GM20431 (cell line): Measurements from ENCODE around the gene BORCS6.
"Not testable (repeated sequence)": the region's sequence is repeated elsewhere in the genome, so short reads cannot be mapped to it uniquely, and the experiment has no call there.

ENCODE experiments used
- in situ Hi-C: fragments of 300-500 bp; cut with MseI, MboI; formaldehyde crosslinking; loops from one replicate; pipeline ENCODE4 v1.15.0; 2020; ENCODE audit warnings: low sequenced_read_pairs; ENCODE audit not compliant: unreplicated experiment

The BORCS6 gene

GRCh38 chr17:8189711-8190477 is at the start of gene BORCS6:
Gene BORCS6 (minus strand): TSS chr17:8190180. CDS start chr17:8190140, 40 bp downstream.
- in situ Hi-C loops, result no loop called here

GRCh38 chr17:8237886-8238285 is 47.9 kb upstream of the BORCS6 start:
- in situ Hi-C loops, result no loop called here

GRCh38 chr17:8237175-8237574 is 47.2 kb upstream of the BORCS6 start:
- in situ Hi-C loops, result no loop called here

GRCh38 chr17:8235676-8236075 is 45.7 kb upstream of the BORCS6 start:
- in situ Hi-C loops, result no loop called here

GRCh38 chr17:8234361-8235270 is 44.6 kb upstream of the BORCS6 start:
- in situ Hi-C loops, result no loop called here

GRCh38 chr17:8231701-8232100 is 41.7 kb upstream of the BORCS6 start:
- in situ Hi-C loops, result no loop called here

- in situ Hi-C loops, result no loop called here
Measured at GRCh38 chr17:8227238-8227581, 37.2 kb upstream of the BORCS6 start.

- in situ Hi-C loops, result no loop called here
Measured at GRCh38 chr17:8226536-8227237, 36.7 kb upstream of the BORCS6 start.

- in situ Hi-C loops, result no loop called here
Measured at GRCh38 chr17:8225813-8226535, 36.0 kb upstream of the BORCS6 start.

- in situ Hi-C loops, result no loop called here
Measured at GRCh38 chr17:8224891-8225812, 35.2 kb upstream of the BORCS6 start.

GRCh38 chr17:8223356-8224126 is 33.6 kb upstream of the BORCS6 start:
- in situ Hi-C loops, result no loop called here

GRCh38 chr17:8222630-8223355 is 32.8 kb upstream of the BORCS6 start:
- in situ Hi-C loops, result no loop called here

- in situ Hi-C loops, result no loop called here
Measured at GRCh38 chr17:8222380-8222629, 32.3 kb upstream of the BORCS6 start.

- in situ Hi-C loops, result no loop called here
Measured at GRCh38 chr17:8221663-8222379, 31.8 kb upstream of the BORCS6 start.

- in situ Hi-C loops, result no loop called here
Measured at GRCh38 chr17:8220783-8221662, 31.0 kb upstream of the BORCS6 start.

- in situ Hi-C loops, result not testable (repeated sequence)
Measured at GRCh38 chr17:8214000-8214399, 24.0 kb upstream of the BORCS6 start.
